Measurements from ENCODE around the gene STK11IP.

Gene STK11IP

GRCh38 chr2:219559156-219559915 lies 38.3 kb upstream of the STK11IP start:
- Histone ChIP-seq H3K4me2 (ENCODE audit: low read depth, low read length) (no peak overlapping the region), H3K4me3 (ENCODE audit: low read length) (no peak overlapping the region), H4K20me1 (ENCODE audit: insufficient read depth, low read length) (no peaks in the 10 kb centered on the region), H3F3A (ENCODE audit: insufficient read depth, low read length) (no peaks in the 10 kb centered on the region), H3K9ac (ENCODE audit: low read length) (no peak overlapping the region), H3K9me2 (replicated peaks; ENCODE audit: insufficient read depth, low read length) (no peaks in the 10 kb centered on the region), H3K27ac (ENCODE audit: low read length) (no peak overlapping the region), H2AFZ (ENCODE audit: low read length) (no peak overlapping the region), H3K27me3 (replicated peaks; ENCODE audit: insufficient read depth, low read length) (peaks cover 95% of the 10 kb centered on the region), H3K36me3 (replicated peaks; ENCODE audit: insufficient read depth, low read length) (no peaks in the 10 kb centered on the region), H3K4me1 (ENCODE audit: low read length) (no peaks in the 10 kb centered on the region), H3K9me3 (replicated peaks; ENCODE audit: insufficient read depth, low read length) (no peaks in the 10 kb centered on the region), H3K79me2 (ENCODE audit: low read length) (no peaks in the 10 kb centered on the region)
- no peak for DNase-seq
- TF ChIP-seq EZH2phosphoT487 (IDR thresholded peaks at IDR 0.05; ENCODE audit: low read length) (no peak), CTCF (IDR thresholded peaks at IDR 0.05; ENCODE audit: low read length) (no peak), EZH2 (optimal IDR thresholded peaks at IDR 0.05; ENCODE audit: low read depth, low read length) (no peak)

GRCh38 chr2:219560037-219560892 lies 37.4 kb upstream of the STK11IP start:
- H3K4me2 ChIP-seq (ENCODE audit: low read depth, low read length): no peak overlapping the region
- H3K27ac ChIP-seq (ENCODE audit: low read length): no peak overlapping the region
- no peaks in the 10 kb centered on the region for H4K20me1 ChIP-seq (ENCODE audit: insufficient read depth, low read length)
- no peak for DNase-seq
- no peak overlapping the region for H3K4me3 ChIP-seq (ENCODE audit: low read length)
- no peak overlapping the region for H2AFZ ChIP-seq (ENCODE audit: low read length)
- H3K36me3 ChIP-seq (replicated peaks; ENCODE audit: insufficient read depth, low read length): no peaks in the 10 kb centered on the region
- H3K27me3 ChIP-seq (replicated peaks; ENCODE audit: insufficient read depth, low read length): peaks cover 97% of the 10 kb centered on the region
- TF ChIP-seq EZH2phosphoT487 (IDR thresholded peaks at IDR 0.05; ENCODE audit: low read length) (no peak), CTCF (IDR thresholded peaks at IDR 0.05; ENCODE audit: low read length) (peak; percentile 45), EZH2 (optimal IDR thresholded peaks at IDR 0.05; ENCODE audit: low read depth, low read length) (no peak)
- no peak overlapping the region for H3K9ac ChIP-seq (ENCODE audit: low read length)
- no peaks in the 10 kb centered on the region for H3K79me2 ChIP-seq (ENCODE audit: low read length)
- no peaks in the 10 kb centered on the region for H3K9me2 ChIP-seq (replicated peaks; ENCODE audit: insufficient read depth, low read length)
- no peaks in the 10 kb centered on the region for H3K9me3 ChIP-seq (replicated peaks; ENCODE audit: insufficient read depth, low read length)
- H3K4me1 ChIP-seq (ENCODE audit: low read length): no peaks in the 10 kb centered on the region
- no peaks in the 10 kb centered on the region for H3F3A ChIP-seq (ENCODE audit: insufficient read depth, low read length)

GRCh38 chr2:219560893-219561178 lies 36.8 kb upstream of the STK11IP start:
- TF ChIP-seq EZH2 (optimal IDR thresholded peaks at IDR 0.05; ENCODE audit: low read depth, low read length) (no peak), EZH2phosphoT487 (IDR thresholded peaks at IDR 0.05; ENCODE audit: low read length) (no peak), CTCF (IDR thresholded peaks at IDR 0.05; ENCODE audit: low read length) (no peak)
- no peak overlapping the region for H2AFZ ChIP-seq (ENCODE audit: low read length)
- H3K27me3 ChIP-seq (replicated peaks; ENCODE audit: insufficient read depth, low read length): peaks cover 97% of the 10 kb centered on the region

More at GRCh38 chr2:219560893-219561178, 36.8 kb upstream of the STK11IP start:
- Histone ChIP-seq H4K20me1 (ENCODE audit: insufficient read depth, low read length) (no peaks in the 10 kb centered on the region), H3F3A (ENCODE audit: insufficient read depth, low read length) (no peaks in the 10 kb centered on the region), H3K4me2 (ENCODE audit: low read depth, low read length) (no peak overlapping the region), H3K79me2 (ENCODE audit: low read length) (no peaks in the 10 kb centered on the region), H3K36me3 (replicated peaks; ENCODE audit: insufficient read depth, low read length) (no peaks in the 10 kb centered on the region), H3K4me1 (ENCODE audit: low read length) (no peaks in the 10 kb centered on the region), H3K27ac (ENCODE audit: low read length) (no peak overlapping the region), H3K9me2 (replicated peaks; ENCODE audit: insufficient read depth, low read length) (no peaks in the 10 kb centered on the region), H3K9ac (ENCODE audit: low read length) (no peak overlapping the region), H3K4me3 (ENCODE audit: low read length) (no peak overlapping the region), H3K9me3 (replicated peaks; ENCODE audit: insufficient read depth, low read length) (no peaks in the 10 kb centered on the region)
- no peak for DNase-seq
